HL-60 (cell line): ENCODE data around the gene RAB11FIP3.

Source experiments
- CTCF ChIP-seq: IDR thresholded peaks from one replicate; pipeline ENCODE4 v1.5.1; 2011; ENCODE audit warnings: low read length, control low read depth, inconsistent platforms; ENCODE audit not compliant: insufficient read depth
- GABPA ChIP-seq: IDR thresholded peaks from 2 replicates; pipeline ENCODE4 v1.6.1; 2012; ENCODE audit warnings: low read depth
- POLR2AphosphoS5 ChIP-seq: IDR thresholded peaks from 2 replicates; pipeline ENCODE4 v1.6.1; 2012; ENCODE audit warnings: low read depth
- REST ChIP-seq: IDR thresholded peaks from 2 replicates; pipeline ENCODE4 v1.6.1; 2012; ENCODE audit warnings: low read depth; ENCODE audit not compliant: insufficient replicate concordance
- SPI1 ChIP-seq: IDR thresholded peaks from 2 replicates; pipeline ENCODE4 v1.6.1; 2012; ENCODE audit warnings: low read depth, mild to moderate bottlenecking, borderline replicate concordance

GRCh38 chr16:563072-563644 lies 137.7 kb downstream of the RAB11FIP3 start:
- TF ChIP-seq CTCF: no peak
- TF ChIP-seq GABPA: no peak
- no peak for TF ChIP-seq POLR2AphosphoS5
- no peak for TF ChIP-seq REST
- TF ChIP-seq SPI1: no peak
